HUES6 (cell line): ENCODE results near the gene CAMK2A.

Experiments used
- H3K27ac ChIP-seq: 2 replicates; pipeline ENCODE4 v1.7.0; 2013; ENCODE audit warnings: low read depth, mild to moderate bottlenecking, low read length, inconsistent platforms
- H3K27me3 ChIP-seq: 2 replicates; pipeline ENCODE4 v1.6.1; 2013; ENCODE audit warnings: low read length; ENCODE audit not compliant: control insufficient read depth, insufficient read depth
- H3K36me3 ChIP-seq: 2 replicates; pipeline ENCODE4 v1.6.1; 2013; ENCODE audit warnings: low read length; ENCODE audit not compliant: control insufficient read depth, insufficient read depth
- H3K4me1 ChIP-seq: 2 replicates; pipeline ENCODE4 v1.6.1; 2013; ENCODE audit warnings: low read length; ENCODE audit not compliant: control insufficient read depth, insufficient read depth
- H3K4me3 ChIP-seq: 2 replicates; pipeline ENCODE4 v1.5.1; 2013; ENCODE audit warnings: low read depth, low read length
- H3K9ac ChIP-seq: one replicate; pipeline ENCODE4 v1.6.1; 2013; ENCODE audit warnings: mild to moderate bottlenecking, low read length
- H3K9me3 ChIP-seq: 2 replicates; pipeline ENCODE4 v1.6.1; 2013; ENCODE audit warnings: low read depth, low read length; ENCODE audit not compliant: control insufficient read depth, insufficient read depth

CAMK2A gene

DNA sequence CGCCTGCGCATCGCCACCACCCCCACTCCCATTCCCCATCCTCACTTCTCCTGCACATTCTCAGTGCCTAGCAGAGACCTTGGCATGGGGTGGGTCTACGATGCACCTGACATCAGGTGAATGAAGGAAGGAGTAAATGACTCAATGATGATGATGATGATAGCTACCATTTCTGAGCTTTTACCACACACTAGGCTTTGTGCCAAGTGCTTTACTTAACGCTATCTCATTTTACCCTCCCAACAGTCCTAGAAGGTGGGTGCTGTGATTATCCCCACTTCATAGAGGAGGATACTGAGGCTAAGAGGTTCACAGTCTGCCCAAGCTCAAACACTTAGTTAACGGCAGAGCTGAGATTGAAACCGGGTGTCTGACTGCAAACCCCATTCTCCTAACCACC is 27.1 kb downstream of the CAMK2A start:
- Histone ChIP-seq H3K27ac (no peak overlapping the region), H3K27me3 (no peaks in the 10 kb centered on the region), H3K4me3 (no peak overlapping the region), H3K4me1 (peaks cover 17% of the 10 kb centered on the region; the same call in 1 of the 2 replicates), H3K36me3 (no peaks in the 10 kb centered on the region), H3K9ac (no peak overlapping the region), H3K9me3 (no peaks in the 10 kb centered on the region)

- Histone ChIP-seq H3K36me3 (no peaks in the 10 kb centered on the region), H3K27me3 (no peaks in the 10 kb centered on the region), H3K4me1 (peaks cover 17% of the 10 kb centered on the region; the same call in 1 of the 2 replicates), H3K4me3 (no peak overlapping the region), H3K9ac (no peak overlapping the region), H3K9me3 (no peaks in the 10 kb centered on the region), H3K27ac (no peak overlapping the region)
Observed at GRCh38 chr5:150261231-150261630, 28.3 kb downstream of the CAMK2A start.

- Histone ChIP-seq H3K27me3 (no peaks in the 10 kb centered on the region), H3K27ac (no peak overlapping the region), H3K4me3 (no peak overlapping the region), H3K9me3 (no peaks in the 10 kb centered on the region), H3K9ac (no peak overlapping the region), H3K36me3 (no peaks in the 10 kb centered on the region), H3K4me1 (peaks cover 3% of the 10 kb centered on the region; the same call in 1 of the 2 replicates)
Observed at GRCh38 chr5:150258130-150258529, 31.4 kb downstream of the CAMK2A start.

GRCh38 chr5:150257424-150257823 is 32.1 kb downstream of the CAMK2A start:
- Histone ChIP-seq H3K4me1 (peaks cover 4% of the 10 kb centered on the region; the same call in 1 of the 2 replicates), H3K9me3 (no peaks in the 10 kb centered on the region), H3K9ac (no peak overlapping the region)

GRCh38 chr5:150256410-150257064 is 33.0 kb downstream of the CAMK2A start:
- H3K27ac ChIP-seq: no peak overlapping the region
- H3K27me3 ChIP-seq: no peaks in the 10 kb centered on the region
- H3K36me3 ChIP-seq: no peaks in the 10 kb centered on the region
- peaks cover 4% of the 10 kb centered on the region; the same call in 1 of the 2 replicates for H3K4me1 ChIP-seq
- no peak overlapping the region for H3K4me3 ChIP-seq
- H3K9me3 ChIP-seq: no peaks in the 10 kb centered on the region
- H3K9ac ChIP-seq: no peak overlapping the region

More at GRCh38 chr5:150257424-150257823, 32.1 kb downstream of the CAMK2A start:
- H3K4me3 ChIP-seq: no peak overlapping the region
- no peaks in the 10 kb centered on the region for H3K36me3 ChIP-seq
- H3K27ac ChIP-seq: no peak overlapping the region
- no peaks in the 10 kb centered on the region for H3K27me3 ChIP-seq

DNA sequence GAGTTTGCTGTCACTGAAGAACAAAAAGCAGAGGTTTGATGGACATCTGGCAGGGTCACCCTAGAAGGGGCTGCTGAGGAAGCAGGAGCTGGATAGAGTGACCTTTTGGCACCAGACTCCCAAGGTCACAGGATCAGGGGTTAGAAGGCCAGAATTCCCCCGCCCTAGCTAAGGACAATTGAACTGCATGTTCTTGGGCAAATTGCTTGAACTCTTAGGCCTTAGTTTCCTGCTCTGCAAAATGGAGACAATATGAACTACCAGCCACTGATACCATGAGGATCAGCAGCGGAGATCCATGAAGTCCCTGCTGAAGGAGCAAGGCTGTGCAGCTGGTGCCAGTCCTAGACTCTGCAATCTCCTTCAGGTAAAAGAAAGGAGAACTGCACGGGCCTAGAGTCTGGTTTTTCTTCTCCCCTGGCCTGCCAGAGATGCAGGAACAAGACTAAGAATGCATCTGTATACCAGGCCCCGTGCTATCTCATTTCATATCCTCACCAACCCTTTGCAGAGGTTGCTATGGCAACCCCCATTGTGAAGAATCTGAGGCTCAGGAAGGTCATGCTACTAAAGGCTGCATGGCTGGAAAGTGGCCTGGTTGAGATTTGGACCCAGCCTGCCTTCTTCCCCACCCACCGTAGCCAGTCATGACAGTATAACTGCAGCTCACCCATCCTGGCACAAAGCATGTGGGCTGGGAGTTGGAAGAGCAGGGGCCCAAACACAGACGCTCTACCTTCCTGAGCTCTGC is 33.7 kb downstream of the CAMK2A start:
- Histone ChIP-seq H3K4me1 (peaks cover 4% of the 10 kb centered on the region; the same call in 1 of the 2 replicates), H3K27me3 (no peaks in the 10 kb centered on the region), H3K9ac (no peak overlapping the region), H3K9me3 (no peaks in the 10 kb centered on the region), H3K36me3 (no peaks in the 10 kb centered on the region), H3K27ac (no peak overlapping the region), H3K4me3 (no peak overlapping the region)

DNA sequence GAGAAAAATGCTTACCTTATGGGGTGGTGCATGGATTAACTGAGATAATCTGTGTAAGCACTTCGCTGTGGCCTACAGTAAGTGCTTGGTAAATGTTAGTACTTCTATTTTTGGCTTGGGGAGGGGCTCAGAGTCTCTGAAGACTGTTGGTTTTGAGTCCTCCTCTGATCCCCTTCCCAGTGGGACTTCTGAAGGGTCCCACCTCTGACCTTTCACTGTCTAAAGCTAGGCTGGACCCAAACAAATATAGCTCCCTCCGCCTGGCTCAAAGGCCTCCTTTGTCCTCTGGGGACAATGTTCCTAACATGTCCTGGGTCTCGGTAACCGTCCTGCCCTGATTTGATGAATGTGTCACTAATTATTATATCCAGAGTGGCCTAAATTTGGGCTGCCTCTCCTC is 34.8 kb downstream of the CAMK2A start:
- Histone ChIP-seq H3K9me3 (no peaks in the 10 kb centered on the region), H3K4me3 (no peak overlapping the region), H3K4me1 (peaks cover 4% of the 10 kb centered on the region; the same call in 1 of the 2 replicates), H3K27me3 (no peaks in the 10 kb centered on the region), H3K9ac (no peak overlapping the region), H3K27ac (no peak overlapping the region), H3K36me3 (no peaks in the 10 kb centered on the region)

DNA sequence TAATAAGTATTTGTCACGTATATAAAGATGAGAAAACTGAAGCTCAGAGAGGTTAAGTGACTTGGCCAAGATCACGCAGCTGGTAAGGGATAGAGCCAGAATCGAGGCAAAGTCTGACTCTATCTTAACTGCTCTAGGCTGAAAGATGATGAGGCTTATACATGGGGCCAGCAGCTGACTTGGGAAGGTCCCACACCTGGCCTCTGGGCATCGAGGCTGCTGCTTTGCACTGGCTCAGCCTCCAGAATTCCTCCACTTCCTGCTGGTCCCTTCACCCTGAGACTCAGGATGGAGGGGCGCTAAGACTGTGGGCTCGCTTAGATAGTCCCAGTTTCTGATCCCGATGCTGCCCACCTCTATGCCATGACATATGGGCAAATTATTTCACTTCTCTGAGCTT is 35.2 kb downstream of the CAMK2A start:
- Histone ChIP-seq H3K27me3 (no peaks in the 10 kb centered on the region), H3K4me1 (peaks cover 4% of the 10 kb centered on the region; the same call in 1 of the 2 replicates), H3K27ac (no peak overlapping the region), H3K9ac (no peak overlapping the region), H3K36me3 (no peaks in the 10 kb centered on the region), H3K4me3 (no peak overlapping the region), H3K9me3 (no peaks in the 10 kb centered on the region)

GRCh38 chr5:150253416-150254208 is 36.0 kb downstream of the CAMK2A start:
- Histone ChIP-seq H3K27me3 (no peaks in the 10 kb centered on the region), H3K36me3 (no peaks in the 10 kb centered on the region), H3K9ac (no peak overlapping the region), H3K4me3 (no peak overlapping the region), H3K9me3 (no peaks in the 10 kb centered on the region), H3K27ac (no peak overlapping the region), H3K4me1 (peaks cover 4% of the 10 kb centered on the region; the same call in 1 of the 2 replicates)

DNA sequence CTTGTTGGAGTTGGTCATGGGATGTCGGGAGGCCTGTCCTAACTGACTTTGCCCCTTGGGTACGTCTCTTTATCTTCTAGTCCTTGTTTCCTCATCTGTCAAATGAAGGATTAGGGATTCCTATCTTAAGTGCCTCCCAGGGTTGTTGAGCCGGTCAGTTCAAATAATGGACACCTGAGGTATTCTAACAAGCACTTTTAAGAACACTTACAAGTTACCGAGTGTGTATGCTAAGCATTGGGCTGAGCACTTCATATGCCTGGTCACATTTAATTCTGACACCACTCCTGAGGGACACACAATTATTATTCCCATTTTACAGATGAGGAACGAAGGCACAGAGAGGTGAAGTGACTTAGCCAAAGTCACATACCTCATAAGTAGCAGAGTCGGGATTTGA is 37.1 kb downstream of the CAMK2A start:
- Histone ChIP-seq H3K9ac (no peak overlapping the region), H3K27me3 (no peaks in the 10 kb centered on the region), H3K4me3 (no peak overlapping the region), H3K4me1 (peaks cover 4% of the 10 kb centered on the region; the same call in 1 of the 2 replicates), H3K36me3 (no peaks in the 10 kb centered on the region), H3K27ac (no peak overlapping the region), H3K9me3 (no peaks in the 10 kb centered on the region)
